HCT116 (cell line): Measurements from ENCODE around the gene ANO2. TPM values are rescaled to one million over a fixed set of nuclear protein-coding genes. Genes with fewer than 3 reads are reported as not detected.
A peak's percentile ranks its signal among the peaks of the same experiment; 100 is the strongest.

ENCODE experiments used
- ATAC-seq: fragments of 200-7000 bp; cut with Tn5 transposase; 2 replicates; pipeline ENCODE4 v1.9.1; 2020; ENCODE audit warnings: mild to moderate bottlenecking, moderate library complexity
- BruUV-seq: library from RNA; stranded (reverse); fragments of 400-500 nt; replicated peaks from 2 replicates; lab custom pipeline; 2021; lab: Mats Ljungman, UMichigan
- CTCF ChIA-PET: fragments of 300-600 bp; sonication (Branson Sonifier 250); formaldehyde crosslinking; loops from one replicate; lab custom pipeline; 2021; ENCODE audit warnings: antibody characterized with exemption; lab: Charles Lee
- POLR2A ChIA-PET: fragments of 300-600, 350-600 bp; sonication (Branson Sonifier 250); formaldehyde crosslinking; loops from one replicate; lab custom pipeline; 2021; ENCODE audit warnings: antibody characterized with exemption; lab: Charles Lee
- RAD21 ChIA-PET, 2 experiments: fragments of 300-600 bp; sonication (Branson Sonifier 250); formaldehyde crosslinking; loops; one replicate each; lab custom pipeline; 2023; ENCODE audit warnings: low total read pairs in 2 of 2; ENCODE audit not compliant: uncharacterized antibody in 2 of 2, unreplicated experiment in 2 of 2, low non-redundant PET in 1 of 2; lab: Charles Lee
- DNase-seq: peaks from one replicate; pipeline ENCODE4 v3.0.0-alpha.2; 2010; ENCODE audit warnings: low read depth, low spot score
- H2AFZ ChIP-seq: fragments of 200-600 bp; shearing (Covaris generic), sonication (generic); 2 replicates; pipeline ENCODE4 v1.6.1; 2017; ENCODE audit warnings: low read depth, mixed run types, mixed read lengths, antibody characterized with exemption, low read length; ENCODE audit not compliant: poor library complexity, severe bottlenecking
- H3K27ac ChIP-seq: 2 replicates; pipeline ENCODE4 v1.5.1; 2012; ENCODE audit warnings: low read depth, low read length
- H3K27me3 ChIP-seq: fragments of 200-600 bp; sonication (generic); 2 replicates; pipeline ENCODE4 v1.6.1; 2016; ENCODE audit warnings: mixed run types, low read length, mixed read lengths; ENCODE audit not compliant: insufficient read depth
- H3K36me3 ChIP-seq, 2 experiments: fragments of 200-500 bp in 1 of 2; fragments of 200-600 bp in 1 of 2; sonication (Bioruptor generic) in 1 of 2; sonication (generic) in 1 of 2; 2 replicates each; pipeline versions ENCODE4 v1.5.1 to v1.6.1; 2014 to 2016; ENCODE audit warnings: low read length in 2 of 2, inconsistent platforms in 1 of 2, mixed read lengths in 1 of 2, mixed run types in 1 of 2; ENCODE audit not compliant: insufficient read depth in 2 of 2, control insufficient read depth in 1 of 2
- H3K4me1 ChIP-seq, 2 experiments: fragments of 200-600 bp in 1 of 2; sonication (generic) in 1 of 2; 2 replicates each; pipeline versions ENCODE4 v1.5.1 to v1.6.1; 2012 to 2017; ENCODE audit warnings: low read length in 2 of 2, inconsistent platforms in 1 of 2, mild to moderate bottlenecking in 1 of 2, mixed read lengths in 1 of 2, mixed run types in 1 of 2, moderate library complexity in 1 of 2; ENCODE audit not compliant: insufficient read depth in 2 of 2, control insufficient read depth in 1 of 2
- H3K4me2 ChIP-seq: fragments of 200-600 bp; sonication (generic); 2 replicates; pipeline ENCODE4 v1.6.1; 2017; ENCODE audit warnings: mixed run types, low read length, mixed read lengths
- H3K4me3 ChIP-seq, 2 experiments: fragments of 200-600 bp in 1 of 2; sonication (generic) in 1 of 2; replicated peaks in 1 of 2; 2 replicates each; pipeline ENCODE4 v1.5.1; 2011 to 2016; ENCODE audit warnings: low read length in 2 of 2, control low read depth in 1 of 2, low read depth in 1 of 2, mild to moderate bottlenecking in 1 of 2, mixed read lengths in 1 of 2, mixed run types in 1 of 2
- H3K79me2 ChIP-seq: fragments of 200-600 bp; sonication (generic); 2 replicates; pipeline ENCODE4 v1.6.1; 2017; ENCODE audit warnings: mild to moderate bottlenecking, mixed run types, low read length, moderate library complexity, mixed read lengths; ENCODE audit not compliant: insufficient read depth
- H3K9ac ChIP-seq: fragments of 200-600 bp; sonication (generic); 2 replicates; pipeline ENCODE4 v1.6.1; 2016; ENCODE audit warnings: low read length, mixed read lengths
- H3K9me2 ChIP-seq: fragments of 200-600 bp; sonication (generic), shearing (Covaris generic); 2 replicates; pipeline ENCODE4 v1.6.1; 2017; ENCODE audit warnings: mixed run types, mild to moderate bottlenecking, moderate library complexity; ENCODE audit not compliant: insufficient read depth
- H3K9me3 ChIP-seq, 2 experiments: fragments of 200-500 bp in 1 of 2; fragments of 200-600 bp in 1 of 2; sonication (Bioruptor generic) in 1 of 2; sonication (generic) in 1 of 2; 2 replicates each; pipeline ENCODE4 v1.6.1; 2014 to 2017; ENCODE audit warnings: low read length in 2 of 2, mixed read lengths in 2 of 2, inconsistent platforms in 1 of 2, low read depth in 1 of 2, mild to moderate bottlenecking in 1 of 2, mixed run types in 1 of 2, moderate library complexity in 1 of 2; ENCODE audit not compliant: control insufficient read depth in 1 of 2, insufficient read depth in 1 of 2
- H4K20me1 ChIP-seq: fragments of 200-600 bp; sonication (generic), shearing (Covaris generic); 2 replicates; pipeline ENCODE4 v1.6.1; 2017; ENCODE audit warnings: mixed run types, mild to moderate bottlenecking, moderate library complexity; ENCODE audit not compliant: insufficient read depth
- CBX3 ChIP-seq: IDR thresholded peaks from 2 replicates; pipeline ENCODE4 v1.6.1; 2012; ENCODE audit warnings: low read depth
- CEBPB ChIP-seq: IDR thresholded peaks from 2 replicates; pipeline ENCODE4 v1.6.1; 2012; ENCODE audit warnings: low read depth
- EGR1 ChIP-seq: IDR thresholded peaks from 2 replicates; pipeline ENCODE4 v1.6.1; 2012; ENCODE audit warnings: low read depth
- EZH2phosphoT487 ChIP-seq: fragments of 200-600 bp; IDR thresholded peaks from 2 replicates; pipeline ENCODE4 v1.6.1; 2018; ENCODE audit warnings: antibody characterized with exemption, borderline replicate concordance
- FOSL1 ChIP-seq: IDR thresholded peaks from 2 replicates; pipeline ENCODE4 v1.6.1; 2012; ENCODE audit warnings: low read depth
- POLR2A ChIP-seq: IDR thresholded peaks from 2 replicates; pipeline ENCODE4 v1.7.0; 2011; ENCODE audit warnings: borderline replicate concordance; ENCODE audit not compliant: insufficient read depth, insufficient read length; ENCODE audit errors: extremely low read depth
- RAD21 ChIP-seq: IDR thresholded peaks from 2 replicates; pipeline ENCODE4 v1.6.1; 2012; ENCODE audit warnings: low read depth, mild to moderate bottlenecking
- SIN3A ChIP-seq: IDR thresholded peaks from 2 replicates; pipeline ENCODE4 v1.6.1; 2012; ENCODE audit warnings: low read depth
- YY1 ChIP-seq: IDR thresholded peaks from 2 replicates; pipeline ENCODE4 v1.6.1; 2011; ENCODE audit warnings: low read length, low read depth, moderate library complexity, mild to moderate bottlenecking; ENCODE audit not compliant: insufficient replicate concordance; ENCODE audit errors: extremely low read depth
- ZFX ChIP-seq: fragments of 450-650 bp; IDR thresholded peaks from 2 replicates; pipeline ENCODE4 v1.6.1; 2017
- ZNF274 ChIP-seq: fragments of 200-500 bp; sonication (Bioruptor generic); IDR thresholded peaks from 2 replicates; pipeline ENCODE4 v1.6.1; 2014; ENCODE audit warnings: mild to moderate bottlenecking, low read depth, low read length, inconsistent platforms
- intact Hi-C: fragments of 100-400 bp; cut with micrococcal nuclease; formaldehyde crosslinking; loops from 2 replicates; pipeline ENCODE4 v1.10.0; 2022
- total RNA-seq: library from RNA; stranded (reverse); gene quantifications from one replicate; pipeline ENCODE4 v1.2.1, GENCODE V29; 2021; ENCODE audit not compliant: unreplicated experiment
- TF ChIP-seq, protein P1 (sequence below): IDR thresholded peaks from 2 replicates; pipeline ENCODE4 v1.6.1; 2012; ENCODE audit warnings: low read depth
- TF ChIP-seq, protein P2 (sequence below), 3 experiments: fragments of 200-600 bp in 1 of 3; sonication (generic) in 1 of 3; IDR thresholded peaks in 2 of 3; conservative IDR thresholded peaks in 1 of 3; 2 replicates each; pipeline ENCODE4 v1.5.1; 2012 to 2017; ENCODE audit warnings: low read depth in 2 of 3, low read length in 2 of 3, antibody characterized with exemption in 1 of 3, borderline replicate concordance in 1 of 3, control low read depth in 1 of 3, mild to moderate bottlenecking in 1 of 3, mixed read lengths in 1 of 3, mixed run types in 1 of 3, moderate library complexity in 1 of 3; ENCODE audit not compliant: insufficient read depth in 1 of 3
- TF ChIP-seq, protein P3 (sequence below): IDR thresholded peaks from 2 replicates; pipeline ENCODE4 v1.6.1; 2011; ENCODE audit warnings: mild to moderate bottlenecking, low read length, moderate library complexity; ENCODE audit not compliant: insufficient replicate concordance; ENCODE audit errors: extremely low read depth

Gene ANO2
- total RNA-seq, 1 experiment from 2014 or later, result not detected

DNA sequence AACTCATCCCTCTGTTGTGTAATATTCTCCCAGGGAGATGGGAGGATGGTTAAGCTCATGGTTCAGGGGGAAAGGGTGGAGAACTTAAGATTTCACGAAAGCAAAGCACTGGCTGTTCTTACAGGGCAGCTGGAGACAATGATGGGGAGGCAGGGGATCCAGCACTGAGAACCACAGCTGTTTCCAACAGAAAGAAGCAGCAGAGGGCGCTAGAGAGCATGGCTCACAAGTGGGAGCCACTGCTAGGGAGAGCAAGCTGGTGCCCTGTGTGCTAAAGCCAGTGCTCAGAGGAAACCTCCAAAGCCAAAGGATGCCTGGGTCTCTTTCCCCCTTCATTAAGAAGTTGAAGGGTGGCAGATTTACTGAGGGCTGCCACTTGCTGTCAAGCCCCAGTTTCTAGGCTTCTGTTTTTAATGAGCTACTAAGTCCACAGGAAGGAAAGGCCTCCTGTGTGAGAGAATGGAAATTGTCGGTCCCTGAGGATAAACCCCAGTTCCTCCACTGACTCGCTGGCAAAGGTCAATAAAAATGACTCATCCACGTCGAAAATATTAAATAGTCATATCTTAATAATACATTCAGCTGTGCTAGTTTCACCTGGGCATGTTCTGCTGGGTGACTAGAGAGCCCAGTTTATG lies 199.7 kb downstream of the ANO2 start:
- no peaks in the 10 kb centered on the region for H3K79me2 ChIP-seq
- H3K27me3 ChIP-seq, result no peaks in the 10 kb centered on the region
- no peak overlapping the region for H3K27ac ChIP-seq
- no peaks in the 10 kb centered on the region for H3K9me3 ChIP-seq
- no peak overlapping the region for H2AFZ ChIP-seq
- DNase-seq (peak; percentile 47), ATAC-seq (peak; percentile 100)
- BruUV-seq, result no TSS peak
- ChIA-PET CTCF (interaction anchor here (0.6 to 2.6 kb wide), 19 partner anchors 10 to 568 kb away, joined by 3 to 25 read pairs (median 4); no protein-coding TSS in a partner anchor), POLR2A (no interaction called here), RAD21 (interaction anchor here (0.5 to 1.1 kb wide), 3 partner anchors 52 to 154 kb away, joined by 3 to 6 read pairs (median 5); no protein-coding TSS in a partner anchor)
- no peak overlapping the region for H3K4me2 ChIP-seq
- H3K36me3 ChIP-seq, result no peaks in the 10 kb centered on the region
- H3K9me2 ChIP-seq, result no peaks in the 10 kb centered on the region
- no peaks in the 10 kb centered on the region for H4K20me1 ChIP-seq
- intact Hi-C loops, result loop anchor here (1.0 to 2.0 kb wide), 4 partner anchors 51 to 295 kb away; no protein-coding TSS in a partner anchor
- no peak overlapping the region for H3K4me3 ChIP-seq
- TF ChIP-seq YY1, result no peak
- peak; percentile 62 for TF ChIP-seq RAD21
- TF ChIP-seq, protein P1, sequence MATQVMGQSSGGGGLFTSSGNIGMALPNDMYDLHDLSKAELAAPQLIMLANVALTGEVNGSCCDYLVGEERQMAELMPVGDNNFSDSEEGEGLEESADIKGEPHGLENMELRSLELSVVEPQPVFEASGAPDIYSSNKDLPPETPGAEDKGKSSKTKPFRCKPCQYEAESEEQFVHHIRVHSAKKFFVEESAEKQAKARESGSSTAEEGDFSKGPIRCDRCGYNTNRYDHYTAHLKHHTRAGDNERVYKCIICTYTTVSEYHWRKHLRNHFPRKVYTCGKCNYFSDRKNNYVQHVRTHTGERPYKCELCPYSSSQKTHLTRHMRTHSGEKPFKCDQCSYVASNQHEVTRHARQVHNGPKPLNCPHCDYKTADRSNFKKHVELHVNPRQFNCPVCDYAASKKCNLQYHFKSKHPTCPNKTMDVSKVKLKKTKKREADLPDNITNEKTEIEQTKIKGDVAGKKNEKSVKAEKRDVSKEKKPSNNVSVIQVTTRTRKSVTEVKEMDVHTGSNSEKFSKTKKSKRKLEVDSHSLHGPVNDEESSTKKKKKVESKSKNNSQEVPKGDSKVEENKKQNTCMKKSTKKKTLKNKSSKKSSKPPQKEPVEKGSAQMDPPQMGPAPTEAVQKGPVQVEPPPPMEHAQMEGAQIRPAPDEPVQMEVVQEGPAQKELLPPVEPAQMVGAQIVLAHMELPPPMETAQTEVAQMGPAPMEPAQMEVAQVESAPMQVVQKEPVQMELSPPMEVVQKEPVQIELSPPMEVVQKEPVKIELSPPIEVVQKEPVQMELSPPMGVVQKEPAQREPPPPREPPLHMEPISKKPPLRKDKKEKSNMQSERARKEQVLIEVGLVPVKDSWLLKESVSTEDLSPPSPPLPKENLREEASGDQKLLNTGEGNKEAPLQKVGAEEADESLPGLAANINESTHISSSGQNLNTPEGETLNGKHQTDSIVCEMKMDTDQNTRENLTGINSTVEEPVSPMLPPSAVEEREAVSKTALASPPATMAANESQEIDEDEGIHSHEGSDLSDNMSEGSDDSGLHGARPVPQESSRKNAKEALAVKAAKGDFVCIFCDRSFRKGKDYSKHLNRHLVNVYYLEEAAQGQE, result no peak
- TF ChIP-seq SIN3A, result no peak
- no peak for TF ChIP-seq ZNF274
- TF ChIP-seq POLR2A, result no peak
- TF ChIP-seq FOSL1, result no peak
- TF ChIP-seq, protein P2, sequence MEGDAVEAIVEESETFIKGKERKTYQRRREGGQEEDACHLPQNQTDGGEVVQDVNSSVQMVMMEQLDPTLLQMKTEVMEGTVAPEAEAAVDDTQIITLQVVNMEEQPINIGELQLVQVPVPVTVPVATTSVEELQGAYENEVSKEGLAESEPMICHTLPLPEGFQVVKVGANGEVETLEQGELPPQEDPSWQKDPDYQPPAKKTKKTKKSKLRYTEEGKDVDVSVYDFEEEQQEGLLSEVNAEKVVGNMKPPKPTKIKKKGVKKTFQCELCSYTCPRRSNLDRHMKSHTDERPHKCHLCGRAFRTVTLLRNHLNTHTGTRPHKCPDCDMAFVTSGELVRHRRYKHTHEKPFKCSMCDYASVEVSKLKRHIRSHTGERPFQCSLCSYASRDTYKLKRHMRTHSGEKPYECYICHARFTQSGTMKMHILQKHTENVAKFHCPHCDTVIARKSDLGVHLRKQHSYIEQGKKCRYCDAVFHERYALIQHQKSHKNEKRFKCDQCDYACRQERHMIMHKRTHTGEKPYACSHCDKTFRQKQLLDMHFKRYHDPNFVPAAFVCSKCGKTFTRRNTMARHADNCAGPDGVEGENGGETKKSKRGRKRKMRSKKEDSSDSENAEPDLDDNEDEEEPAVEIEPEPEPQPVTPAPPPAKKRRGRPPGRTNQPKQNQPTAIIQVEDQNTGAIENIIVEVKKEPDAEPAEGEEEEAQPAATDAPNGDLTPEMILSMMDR (IDR thresholded peaks at IDR 0.05 in 2 of 3, conservative IDR thresholded peaks at IDR 0.05 in 1 of 3; ENCODE audit: borderline replicate concordance in 1 of 3, insufficient read depth in 1 of 3, low read depth in 2 of 3, low read length in 2 of 3), result peak; percentile 46 to 94 (median 79); a peak in 5 of 6 replicates
- TF ChIP-seq EZH2phosphoT487, result no peak
- no peak for TF ChIP-seq EGR1
- no peak for TF ChIP-seq CEBPB
- no peak for TF ChIP-seq ZFX
- TF ChIP-seq, protein P3, sequence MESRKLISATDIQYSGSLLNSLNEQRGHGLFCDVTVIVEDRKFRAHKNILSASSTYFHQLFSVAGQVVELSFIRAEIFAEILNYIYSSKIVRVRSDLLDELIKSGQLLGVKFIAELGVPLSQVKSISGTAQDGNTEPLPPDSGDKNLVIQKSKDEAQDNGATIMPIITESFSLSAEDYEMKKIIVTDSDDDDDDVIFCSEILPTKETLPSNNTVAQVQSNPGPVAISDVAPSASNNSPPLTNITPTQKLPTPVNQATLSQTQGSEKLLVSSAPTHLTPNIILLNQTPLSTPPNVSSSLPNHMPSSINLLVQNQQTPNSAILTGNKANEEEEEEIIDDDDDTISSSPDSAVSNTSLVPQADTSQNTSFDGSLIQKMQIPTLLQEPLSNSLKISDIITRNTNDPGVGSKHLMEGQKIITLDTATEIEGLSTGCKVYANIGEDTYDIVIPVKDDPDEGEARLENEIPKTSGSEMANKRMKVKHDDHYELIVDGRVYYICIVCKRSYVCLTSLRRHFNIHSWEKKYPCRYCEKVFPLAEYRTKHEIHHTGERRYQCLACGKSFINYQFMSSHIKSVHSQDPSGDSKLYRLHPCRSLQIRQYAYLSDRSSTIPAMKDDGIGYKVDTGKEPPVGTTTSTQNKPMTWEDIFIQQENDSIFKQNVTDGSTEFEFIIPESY, result no peak
- no peak for TF ChIP-seq CBX3
- H3K4me1 ChIP-seq, result no peaks in the 10 kb centered on the region
- no peak overlapping the region for H3K9ac ChIP-seq
